ENCODE data around the gene OR6C70. TPM values are rescaled to one million over a fixed set of nuclear protein-coding genes. Genes with fewer than 3 reads are reported as not detected.

The OR6C70 gene
- total and polyA plus RNA-seq, 2 of the 13 experiments (the other 11 are each of a cell fraction or from before 2014, with no cell fraction given): not detected

GRCh38 chr12:55469291-55469690 lies 647 bp downstream of the OR6C70 start:
- no peaks in the 10 kb centered on the region for H3K9me3 ChIP-seq (ENCODE audit: low read length)
- no peaks in the 10 kb centered on the region for H3K4me1 ChIP-seq (ENCODE audit: insufficient read depth, low read length)
- intact Hi-C loops (cut with micrococcal nuclease; ENCODE audit: unreplicated experiment): no loop called here
- WGBS (ENCODE audit: low lambda C conversion rate): 25% methylated on average over 2 of the region's 2 CpGs
- ATAC-seq (no peak), DNase-seq (ENCODE audit: low spot score) (no peak), FAIRE-seq (no peak)
- no peak for TF ChIP-seq ZIK1 (CRISPR knock-in tag; IDR thresholded peaks at IDR 0.05; ENCODE audit: borderline replicate concordance, low read depth)
- TF ChIP-seq ZBTB7B (CRISPR knock-in tag; IDR thresholded peaks at IDR 0.05): no peak
- no peak for TF ChIP-seq ZBTB38 (CRISPR knock-in tag; IDR thresholded peaks at IDR 0.05)
- no peak for TF ChIP-seq ZNF891 (CRISPR knock-in tag; IDR thresholded peaks at IDR 0.05)
- TF ChIP-seq ZNF607 (CRISPR knock-in tag; IDR thresholded peaks at IDR 0.05; ENCODE audit: borderline replicate concordance): no peak
- no peak for TF ChIP-seq ZNF710 (CRISPR knock-in tag; IDR thresholded peaks at IDR 0.05; ENCODE audit: borderline replicate concordance)
- TF ChIP-seq YY1 (IDR thresholded peaks at IDR 0.05; ENCODE audit: insufficient read depth, insufficient replicate concordance, low read depth, low read length): no peak
- TF ChIP-seq ZNF234 (CRISPR knock-in tag; conservative IDR thresholded peaks at IDR 0.05): no peak
- no peak for TF ChIP-seq ZNF318 (CRISPR knock-in tag; IDR thresholded peaks at IDR 0.05)
- no peak for TF ChIP-seq DMTF1 (CRISPR knock-in tag; IDR thresholded peaks at IDR 0.05)
- no peaks in the 10 kb centered on the region for H4K20me1 ChIP-seq (ENCODE audit: insufficient read depth, low read length)
- H3K4me2 ChIP-seq (ENCODE audit: low read depth, low read length): no peak overlapping the region
- no peak overlapping the region for H3K9ac ChIP-seq (ENCODE audit: insufficient read depth, low read depth, low read length)
- no peak overlapping the region for H2AFZ ChIP-seq (ENCODE audit: low read length)
- H3K4me3 ChIP-seq (replicated peaks in 1 of 3; ENCODE audit: insufficient read depth in 1 of 3, low read depth in 2 of 3, low read length in 3 of 3): no peak overlapping the region
- H3K36me3 ChIP-seq (replicated peaks in 1 of 2; ENCODE audit: control insufficient read depth in 1 of 2, insufficient read depth in 2 of 2, low read length in 2 of 2): no peaks in the 10 kb centered on the region
- ChIA-PET CTCF (ENCODE audit: low intra/inter-chr PET ratio, low total read pairs) (no interaction called here), POLR2A (no interaction called here)
- no peaks in the 10 kb centered on the region for H3K27me3 ChIP-seq (ENCODE audit: control insufficient read depth in 1 of 2, insufficient read depth in 2 of 2, low read length in 2 of 2)
- no TSS peak for BruUV-seq (replicated peaks)
- H3K27ac ChIP-seq (ENCODE audit: extremely low read length, insufficient read depth, low read length): no peak overlapping the region
- in situ Hi-C loops (cut with HindIII; ENCODE audit: extremely low pct_ligation_motif_present, low pct_unique_long_range_greater_than_20kb): no loop called here
- H3K79me2 ChIP-seq (ENCODE audit: insufficient read depth, low read length): no peaks in the 10 kb centered on the region
